Keratinocyte (primary cell): ENCODE results near the gene TBC1D2.

Experiments used
- CTCF ChIP-seq, 3 experiments: IDR thresholded peaks in 1 of 3; conservative IDR thresholded peaks in 1 of 3; optimal IDR thresholded peaks in 1 of 3; 2 replicates in 2 of 3; 3 replicates in 1 of 3; pipeline versions ENCODE3 to v1.5.1; 2011; ENCODE audit warnings: low read length in 3 of 3, mild to moderate bottlenecking in 3 of 3, moderate library complexity in 2 of 3, control low read depth in 1 of 3, inconsistent platforms in 1 of 3; ENCODE audit not compliant: insufficient read depth in 2 of 3; ENCODE audit errors: extremely low read depth in 1 of 3
- EZH2 ChIP-seq: IDR thresholded peaks from one replicate; pipeline ENCODE4 v1.6.1; 2012; ENCODE audit warnings: inconsistent platforms, mild to moderate bottlenecking, low read length, moderate library complexity

DNA sequence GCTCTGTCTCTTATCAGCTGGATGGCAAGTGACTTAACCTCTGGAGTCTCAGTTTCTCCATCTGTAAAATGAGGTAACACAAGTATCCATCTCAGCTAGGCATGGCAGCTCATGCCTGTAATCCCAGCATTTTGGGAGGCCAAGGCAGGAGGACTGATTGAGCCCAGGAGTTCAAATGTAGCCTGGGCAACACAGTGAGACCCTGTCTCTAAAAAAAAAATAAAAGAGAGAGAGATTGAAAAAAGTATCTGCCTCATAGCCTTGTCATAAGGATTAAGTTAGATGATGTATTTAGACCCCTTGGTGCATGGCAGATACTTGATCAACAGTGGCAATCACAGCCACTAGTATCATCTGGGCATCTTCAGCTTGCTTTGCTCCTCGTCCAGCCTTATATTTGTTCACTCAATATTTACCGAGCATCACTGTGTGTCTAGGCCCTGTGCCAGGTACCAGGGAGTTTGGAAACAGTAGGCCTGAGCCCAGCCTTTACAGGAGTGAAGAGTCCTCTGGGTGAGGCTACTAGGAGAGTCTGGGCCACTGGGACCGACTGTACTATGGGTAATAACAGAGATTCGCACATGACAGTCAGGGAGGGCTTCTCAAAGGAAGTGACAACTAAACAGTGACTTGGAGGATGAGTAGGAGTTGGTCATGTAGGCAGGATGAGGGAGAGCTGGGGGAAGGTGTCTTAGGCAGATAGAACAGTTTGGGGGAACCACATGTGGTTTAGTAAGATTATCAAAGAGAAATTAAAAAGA lies 97.2 kb downstream of the TBC1D2 start:
- no peak for TF ChIP-seq CTCF (optimal IDR thresholded peaks at IDR 0.05 in 1 of 3, IDR thresholded peaks at IDR 0.05 in 1 of 3, conservative IDR thresholded peaks at IDR 0.05 in 1 of 3; ENCODE audit: extremely low read depth in 1 of 3, insufficient read depth in 2 of 3, low read length in 3 of 3)
- no peak for TF ChIP-seq EZH2
